Endothelial cell of umbilical vein (primary cell): Measurements from ENCODE around the gene ABHD17A.

Source experiments
- CTCF ChIP-seq, 2 donors: IDR thresholded peaks; 1 replicate in 1 of 2; 2 replicates in 1 of 2; pipeline ENCODE4 v1.5.1; 2011; ENCODE audit warnings: low read length in 2 of 2, mild to moderate bottlenecking in 2 of 2, moderate library complexity in 2 of 2, control low read depth in 1 of 2, inconsistent platforms in 1 of 2, low read depth in 1 of 2; ENCODE audit not compliant: insufficient read depth in 1 of 2; ENCODE audit errors: extremely low read depth in 1 of 2
- EZH2 ChIP-seq: IDR thresholded peaks from 2 replicates; pipeline ENCODE4 v1.6.1; 2012; ENCODE audit warnings: borderline replicate concordance, low read depth, mild to moderate bottlenecking, moderate library complexity, low read length, inconsistent platforms; ENCODE audit not compliant: severe bottlenecking
- FOS ChIP-seq: IDR thresholded peaks from 2 replicates; pipeline ENCODE4 v1.6.1; 2011; ENCODE audit warnings: mild to moderate bottlenecking, low read length, moderate library complexity, borderline replicate concordance; ENCODE audit not compliant: insufficient read depth
- POLR2AphosphoS5 ChIP-seq: IDR thresholded peaks from 2 replicates; pipeline ENCODE4 v1.6.1; 2012; ENCODE audit warnings: low read depth, mild to moderate bottlenecking, control low read depth, low read length, moderate library complexity; ENCODE audit not compliant: insufficient read depth

- TF ChIP-seq POLR2AphosphoS5, result no peak
- no peak for TF ChIP-seq FOS
- no peak for TF ChIP-seq EZH2
- TF ChIP-seq CTCF (IDR thresholded peaks at IDR 0.05; ENCODE audit: extremely low read depth in 1 of 2, insufficient read depth in 1 of 2, low read depth in 1 of 2, low read length in 2 of 2), result no peak
Measured at GRCh38 chr19:1830978-1831377, 54.3 kb downstream of the ABHD17A start.
